ENCODE data around the gene RPTOR.

- TF ChIP-seq, protein P1, sequence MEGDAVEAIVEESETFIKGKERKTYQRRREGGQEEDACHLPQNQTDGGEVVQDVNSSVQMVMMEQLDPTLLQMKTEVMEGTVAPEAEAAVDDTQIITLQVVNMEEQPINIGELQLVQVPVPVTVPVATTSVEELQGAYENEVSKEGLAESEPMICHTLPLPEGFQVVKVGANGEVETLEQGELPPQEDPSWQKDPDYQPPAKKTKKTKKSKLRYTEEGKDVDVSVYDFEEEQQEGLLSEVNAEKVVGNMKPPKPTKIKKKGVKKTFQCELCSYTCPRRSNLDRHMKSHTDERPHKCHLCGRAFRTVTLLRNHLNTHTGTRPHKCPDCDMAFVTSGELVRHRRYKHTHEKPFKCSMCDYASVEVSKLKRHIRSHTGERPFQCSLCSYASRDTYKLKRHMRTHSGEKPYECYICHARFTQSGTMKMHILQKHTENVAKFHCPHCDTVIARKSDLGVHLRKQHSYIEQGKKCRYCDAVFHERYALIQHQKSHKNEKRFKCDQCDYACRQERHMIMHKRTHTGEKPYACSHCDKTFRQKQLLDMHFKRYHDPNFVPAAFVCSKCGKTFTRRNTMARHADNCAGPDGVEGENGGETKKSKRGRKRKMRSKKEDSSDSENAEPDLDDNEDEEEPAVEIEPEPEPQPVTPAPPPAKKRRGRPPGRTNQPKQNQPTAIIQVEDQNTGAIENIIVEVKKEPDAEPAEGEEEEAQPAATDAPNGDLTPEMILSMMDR (IDR thresholded peaks at IDR 0.05) = no peak
- TF ChIP-seq, protein P2, sequence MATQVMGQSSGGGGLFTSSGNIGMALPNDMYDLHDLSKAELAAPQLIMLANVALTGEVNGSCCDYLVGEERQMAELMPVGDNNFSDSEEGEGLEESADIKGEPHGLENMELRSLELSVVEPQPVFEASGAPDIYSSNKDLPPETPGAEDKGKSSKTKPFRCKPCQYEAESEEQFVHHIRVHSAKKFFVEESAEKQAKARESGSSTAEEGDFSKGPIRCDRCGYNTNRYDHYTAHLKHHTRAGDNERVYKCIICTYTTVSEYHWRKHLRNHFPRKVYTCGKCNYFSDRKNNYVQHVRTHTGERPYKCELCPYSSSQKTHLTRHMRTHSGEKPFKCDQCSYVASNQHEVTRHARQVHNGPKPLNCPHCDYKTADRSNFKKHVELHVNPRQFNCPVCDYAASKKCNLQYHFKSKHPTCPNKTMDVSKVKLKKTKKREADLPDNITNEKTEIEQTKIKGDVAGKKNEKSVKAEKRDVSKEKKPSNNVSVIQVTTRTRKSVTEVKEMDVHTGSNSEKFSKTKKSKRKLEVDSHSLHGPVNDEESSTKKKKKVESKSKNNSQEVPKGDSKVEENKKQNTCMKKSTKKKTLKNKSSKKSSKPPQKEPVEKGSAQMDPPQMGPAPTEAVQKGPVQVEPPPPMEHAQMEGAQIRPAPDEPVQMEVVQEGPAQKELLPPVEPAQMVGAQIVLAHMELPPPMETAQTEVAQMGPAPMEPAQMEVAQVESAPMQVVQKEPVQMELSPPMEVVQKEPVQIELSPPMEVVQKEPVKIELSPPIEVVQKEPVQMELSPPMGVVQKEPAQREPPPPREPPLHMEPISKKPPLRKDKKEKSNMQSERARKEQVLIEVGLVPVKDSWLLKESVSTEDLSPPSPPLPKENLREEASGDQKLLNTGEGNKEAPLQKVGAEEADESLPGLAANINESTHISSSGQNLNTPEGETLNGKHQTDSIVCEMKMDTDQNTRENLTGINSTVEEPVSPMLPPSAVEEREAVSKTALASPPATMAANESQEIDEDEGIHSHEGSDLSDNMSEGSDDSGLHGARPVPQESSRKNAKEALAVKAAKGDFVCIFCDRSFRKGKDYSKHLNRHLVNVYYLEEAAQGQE (IDR thresholded peaks at IDR 0.05; ENCODE audit: insufficient read depth in 1 of 2, low read depth in 2 of 2, low read length in 1 of 2) = no peak
- TF ChIP-seq POLR2AphosphoS5 (IDR thresholded peaks at IDR 0.05; ENCODE audit: low read depth, low read length) = no peak
- no peak for TF ChIP-seq SIN3A (IDR thresholded peaks at IDR 0.05; ENCODE audit: borderline replicate concordance, insufficient read depth, low read depth, low read length)
- TF ChIP-seq TCF7L2 (IDR thresholded peaks at IDR 0.05; ENCODE audit: low read depth, low read length) = no peak
These were observed 55.1 kb downstream of the RPTOR start for GRCh38 chr17:80599546-80600305.
